ENCODE data around the gene AMIGO3.
"Not testable (repeated sequence)": the region's sequence is repeated elsewhere in the genome, so short reads cannot be mapped to it uniquely, and the experiment has no call there.

The AMIGO3 gene

DNA sequence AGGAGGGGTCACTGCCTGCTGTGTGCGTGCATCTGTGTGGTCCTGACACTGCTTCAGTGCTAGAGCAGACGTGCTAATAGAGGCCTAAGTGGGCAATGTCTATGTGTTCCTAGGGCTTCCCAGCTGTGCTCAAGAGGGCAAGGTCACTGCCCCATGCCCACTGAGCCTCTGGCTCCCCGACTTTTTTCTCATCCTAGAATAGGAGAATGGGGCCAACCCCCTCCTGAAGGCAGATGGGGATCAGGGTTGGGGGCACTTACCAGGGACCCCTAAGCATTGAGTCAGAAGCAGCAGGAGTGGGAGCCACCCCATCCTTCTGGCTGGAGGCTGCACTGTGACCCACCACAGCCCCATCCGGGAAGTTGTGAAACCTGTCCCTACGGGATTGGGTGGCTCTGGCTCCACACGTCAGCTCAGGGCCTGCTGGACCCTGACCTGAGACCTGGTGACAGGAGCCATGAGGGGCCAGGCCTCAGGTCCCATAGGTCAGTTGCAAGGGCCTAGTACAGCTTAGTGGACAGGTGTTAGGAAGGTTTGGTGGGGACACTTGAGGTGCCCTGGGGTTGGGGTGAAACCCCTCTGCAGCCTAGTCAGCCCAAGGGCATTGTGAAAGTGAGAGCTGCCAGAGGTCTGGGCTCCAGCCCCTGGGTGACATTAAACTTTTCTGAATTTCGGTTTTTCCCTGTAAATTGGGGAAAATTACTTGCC is 31.0 kb downstream of the AMIGO3 start:
- DNase-seq (ENCODE audit: low read depth in 3 of 3) = not testable (repeated sequence)

DNA sequence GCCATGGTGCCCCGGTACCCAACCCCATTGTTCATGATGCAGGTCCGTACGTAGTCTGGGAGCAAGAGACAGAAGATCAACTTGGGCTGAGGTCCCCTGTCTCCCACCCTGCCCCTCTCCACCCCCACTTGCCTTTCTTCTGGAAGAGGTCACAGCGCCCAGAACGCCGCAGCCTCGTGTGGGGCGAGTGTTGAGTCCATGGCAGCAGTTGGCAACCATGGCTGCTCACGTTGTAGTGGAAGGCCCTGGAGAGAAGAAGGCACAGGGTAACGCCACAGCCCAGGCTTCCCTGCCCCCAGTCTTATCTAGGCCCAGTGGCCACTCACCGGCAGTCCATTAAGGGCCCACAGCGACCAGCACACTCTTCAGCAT is 32.1 kb downstream of the AMIGO3 start:
- DNase-seq (ENCODE audit: low read depth in 3 of 3) = not testable (repeated sequence)

- peak in 1 of 3 donors; percentile 28 for DNase-seq (ENCODE audit: low read depth in 3 of 3)
Measured at GRCh38 chr3:49686769-49687423, 32.6 kb downstream of the AMIGO3 start.

- peak in 1 of 3 donors; percentile 22 for DNase-seq (ENCODE audit: low read depth in 3 of 3)
Measured at GRCh38 chr3:49686346-49686745, 33.1 kb downstream of the AMIGO3 start.

DNA sequence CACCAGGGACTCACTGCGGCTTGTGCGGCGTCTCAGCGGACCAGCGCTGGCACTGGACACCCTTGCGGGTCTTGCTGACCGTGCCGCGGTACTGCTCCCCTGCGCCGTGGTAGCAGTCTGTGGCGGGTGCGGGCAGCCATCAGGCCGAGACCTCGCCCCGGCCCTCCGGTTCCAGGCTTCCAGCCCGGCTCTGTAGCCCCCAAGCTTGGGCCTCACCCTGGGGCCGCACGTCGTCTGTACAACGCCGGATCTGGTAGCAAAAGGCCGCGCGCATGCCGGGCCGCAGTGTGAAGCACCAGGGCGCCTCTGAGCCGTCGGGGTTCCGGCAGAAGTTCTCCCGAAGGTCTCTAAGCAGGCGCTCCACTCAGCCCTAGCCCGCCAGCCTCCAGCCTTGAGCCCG is 33.6 kb downstream of the AMIGO3 start:
- not testable (repeated sequence) for DNase-seq (ENCODE audit: low read depth in 3 of 3)

DNA sequence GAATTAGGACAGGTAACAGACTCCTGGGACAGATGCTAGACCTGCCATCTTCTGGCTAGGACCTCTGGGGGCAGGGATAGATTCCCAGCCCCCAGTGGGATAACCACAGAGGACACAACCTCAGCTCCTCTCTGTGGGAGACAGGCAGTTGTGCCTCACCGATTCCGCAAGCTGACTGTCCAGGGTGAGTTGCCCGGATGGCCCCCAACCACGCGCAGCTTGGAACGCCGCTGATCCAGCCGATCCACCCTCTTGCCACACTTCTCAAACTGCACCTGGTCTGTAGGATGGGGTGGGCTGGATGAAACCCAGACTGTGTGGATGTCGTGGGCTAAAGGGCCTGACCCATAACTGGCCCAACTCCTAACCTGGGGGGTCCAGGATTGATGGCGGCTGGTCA is 34.4 kb downstream of the AMIGO3 start:
- not testable (repeated sequence) for DNase-seq (ENCODE audit: low read depth in 3 of 3)

DNA sequence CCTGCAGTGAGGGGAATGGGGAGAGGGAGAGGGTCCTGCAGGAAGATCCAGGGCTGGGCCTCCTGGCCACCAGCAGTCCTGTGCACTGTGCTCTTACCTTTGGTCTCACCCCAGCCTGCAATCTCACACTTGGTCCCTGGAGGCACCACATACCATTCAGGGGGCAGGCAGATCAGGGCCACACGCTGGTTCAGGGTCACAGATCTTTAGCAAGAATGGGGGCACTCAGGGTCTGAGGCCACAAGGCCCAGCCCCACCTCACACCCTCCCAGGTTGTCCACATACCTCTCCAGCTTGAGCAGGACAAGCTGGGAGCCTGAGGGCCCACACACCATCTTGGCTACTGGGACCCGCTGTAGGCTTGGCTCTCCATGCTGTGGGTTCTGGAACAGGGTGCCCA is 35.0 kb downstream of the AMIGO3 start:
- DNase-seq (ENCODE audit: low read depth in 3 of 3) = not testable (repeated sequence)

DNA sequence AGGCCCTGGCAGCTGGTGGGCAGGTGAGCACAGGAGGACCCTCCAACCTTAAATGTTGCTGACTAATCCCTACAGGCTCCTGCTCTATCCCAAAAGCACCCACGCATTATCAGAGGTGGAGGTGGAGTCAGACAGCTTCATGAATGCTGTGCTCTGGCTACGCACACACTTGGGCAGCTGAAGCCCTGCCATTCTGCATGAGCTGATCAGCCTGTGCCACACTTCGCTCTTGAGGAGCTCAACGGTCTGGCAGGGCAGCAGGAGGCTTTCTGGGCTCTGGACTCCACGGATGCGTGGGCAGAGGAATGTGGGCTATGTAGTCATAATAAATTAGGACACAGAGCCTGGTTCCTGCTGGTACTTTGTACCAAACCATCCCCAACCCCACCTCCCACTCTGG is 36.3 kb downstream of the AMIGO3 start:
- no peak for DNase-seq (ENCODE audit: low read depth in 3 of 3)

DNA sequence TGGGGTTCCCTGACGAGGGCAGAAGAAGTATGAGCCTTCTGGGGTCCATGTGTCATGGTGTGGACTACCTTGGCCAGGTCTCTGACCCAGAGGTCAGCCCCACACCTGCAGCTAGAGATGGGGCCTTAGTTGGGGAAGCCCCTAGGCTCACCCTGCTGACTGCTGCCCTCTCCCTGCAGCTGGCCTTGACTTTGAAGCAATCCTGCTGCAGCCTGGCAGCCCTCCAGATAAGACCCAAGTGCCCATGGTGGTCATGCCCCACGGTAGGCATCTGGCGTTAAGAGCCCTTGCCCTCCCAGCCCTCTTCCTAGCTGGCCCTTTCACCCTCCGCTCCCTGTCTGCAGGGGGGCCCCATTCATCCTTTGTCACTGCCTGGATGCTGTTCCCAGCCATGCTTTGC is 37.9 kb downstream of the AMIGO3 start:
- no peak for DNase-seq (ENCODE audit: low read depth in 3 of 3)

GRCh38 chr3:49681232-49681522 is 38.3 kb downstream of the AMIGO3 start:
- no peak for DNase-seq (ENCODE audit: low read depth in 3 of 3)

DNA sequence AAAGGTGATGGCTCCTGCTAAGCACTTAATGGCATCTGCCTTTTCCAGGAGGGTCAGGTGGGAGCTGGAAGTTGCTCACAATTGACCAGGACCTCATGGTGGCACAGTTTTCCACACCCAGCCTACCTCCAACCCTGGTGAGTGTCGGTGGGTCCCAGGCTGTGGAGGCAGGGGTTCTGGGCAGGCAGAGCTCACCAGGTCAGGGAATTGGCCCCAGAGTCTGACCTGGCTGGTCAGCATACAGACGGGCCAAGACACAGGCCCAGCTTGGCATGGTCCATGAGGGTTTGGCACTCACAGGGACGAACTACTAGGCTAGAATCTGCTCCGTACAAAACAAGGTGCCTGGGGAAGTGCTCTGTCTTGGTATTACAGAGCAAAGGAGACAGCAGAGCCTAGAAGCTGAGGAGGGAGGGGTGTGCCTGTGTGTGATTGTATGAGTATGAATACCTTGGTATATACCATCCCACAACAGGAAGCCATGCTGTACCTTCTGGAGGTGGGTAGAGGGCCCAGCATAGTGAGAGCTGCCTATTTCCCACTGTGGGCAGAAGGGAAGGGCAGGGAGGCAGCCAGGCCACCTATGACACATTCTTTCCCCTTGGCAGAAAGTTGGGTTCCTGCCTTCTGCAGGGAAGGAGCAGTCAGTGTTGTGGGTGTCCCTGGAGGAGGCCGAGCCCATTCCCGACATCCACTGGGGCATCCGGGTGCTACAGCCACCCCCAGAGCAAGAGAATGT is 38.8 kb downstream of the AMIGO3 start:
- no peak for DNase-seq (ENCODE audit: low read depth in 3 of 3)

GRCh38 chr3:49675912-49676311 is 43.6 kb downstream of the AMIGO3 start:
- DNase-seq (ENCODE audit: low read depth in 3 of 3) = no peak

GRCh38 chr3:49674497-49674983 is 44.9 kb downstream of the AMIGO3 start:
- DNase-seq (ENCODE audit: low read depth in 3 of 3) = no peak

DNA sequence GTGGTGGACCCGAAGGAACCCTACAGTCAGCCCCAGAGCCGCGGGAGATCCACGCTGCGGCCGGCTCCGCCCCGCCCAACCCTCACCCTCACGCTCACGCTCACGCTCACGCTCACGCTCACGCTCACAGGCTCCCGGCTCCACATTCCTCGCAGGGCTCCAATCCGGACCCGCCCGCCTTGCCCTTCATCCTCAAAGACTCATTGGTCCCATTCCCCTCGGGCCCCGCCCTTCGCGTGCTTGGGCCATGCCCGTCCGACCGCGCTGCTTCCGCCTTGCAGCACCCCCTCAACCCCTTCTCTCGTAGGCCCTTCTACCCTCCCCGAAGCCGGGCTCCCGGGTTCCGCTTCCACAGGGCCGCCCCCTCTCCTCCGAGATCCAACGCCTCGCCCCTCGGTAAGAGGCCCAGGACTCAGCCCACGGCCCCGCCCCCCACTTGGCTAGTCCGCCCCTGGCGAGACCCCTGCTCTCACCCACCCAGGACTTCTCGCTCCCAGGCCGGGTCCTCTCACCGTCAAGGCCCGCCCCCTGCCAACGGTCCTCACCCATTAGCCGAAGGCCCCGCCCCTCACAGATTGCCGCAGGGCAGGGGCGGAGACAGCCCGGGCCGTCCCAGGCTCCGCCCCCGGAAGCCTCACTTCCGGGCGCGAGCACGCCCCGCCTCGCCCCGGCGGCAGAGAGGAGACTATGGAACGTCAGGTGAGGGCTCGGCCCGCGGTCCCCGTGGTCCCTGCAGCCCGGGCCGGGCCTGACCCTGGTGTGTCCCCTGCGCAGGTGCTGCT is 45.6 kb downstream of the AMIGO3 start, which contains the start of gene APEH:
Gene APEH, plus strand, starts transcription at position 637 of the 782 bp plus-strand sequence. Its CDS starts 51 bp downstream, at position 688.
- DNase-seq (ENCODE audit: low read depth in 3 of 3) = peak; percentile 94 to 99 (median 98)

DNA sequence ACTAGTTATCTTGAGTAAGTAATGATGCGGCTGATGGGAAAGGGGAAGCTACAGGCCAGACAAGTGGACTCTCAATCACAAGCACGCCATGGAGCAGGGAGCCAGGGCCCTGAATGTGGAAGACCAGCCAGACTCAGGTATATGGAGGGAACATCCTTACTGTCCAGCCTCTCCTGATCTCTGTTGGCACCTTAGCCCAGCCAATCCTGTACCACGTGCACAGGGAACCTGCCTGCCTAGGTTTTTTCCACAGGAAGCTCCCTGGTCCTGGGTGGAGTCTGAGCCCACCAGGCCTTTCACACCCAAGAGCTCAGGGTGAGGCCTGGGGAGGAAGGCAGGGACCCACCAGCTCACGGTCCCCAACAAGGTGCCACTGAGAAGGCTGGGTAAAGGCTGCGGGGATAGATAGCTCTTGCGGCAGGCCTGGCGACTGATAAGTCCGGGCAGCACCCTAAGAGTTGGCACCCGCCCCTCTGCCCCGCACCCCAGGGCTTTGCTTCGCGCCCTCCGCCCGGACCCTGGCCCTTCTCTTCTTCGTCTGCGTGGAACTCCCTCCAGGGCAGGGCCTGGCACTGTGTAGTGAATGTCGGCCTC is 46.3 kb downstream of the AMIGO3 start:
- DNase-seq (ENCODE audit: low read depth in 3 of 3) = peak in 1 of 3 donors; percentile 20

GRCh38 chr3:49671291-49672288 is 47.9 kb downstream of the AMIGO3 start:
- DNase-seq (ENCODE audit: low read depth in 3 of 3) = peak; percentile 45 to 67 (median 55)

DNA sequence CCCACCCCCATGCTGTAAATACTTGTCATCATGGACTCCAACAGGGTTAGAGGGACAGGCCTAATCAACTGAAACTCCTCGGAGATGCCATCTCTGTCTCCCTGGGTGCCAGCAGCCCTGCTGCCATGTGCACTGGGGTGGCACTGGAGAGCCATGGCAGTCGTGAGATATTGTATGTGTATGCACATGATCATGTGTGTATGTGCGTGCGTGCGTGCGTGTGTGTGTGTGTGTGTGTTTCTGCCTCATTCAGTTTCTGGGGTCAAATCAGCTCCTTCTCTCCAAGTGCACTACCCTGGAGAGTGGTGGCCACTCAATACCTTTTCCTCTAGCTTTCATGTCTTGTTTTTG is 48.6 kb downstream of the AMIGO3 start:
- no peak for DNase-seq (ENCODE audit: low read depth in 3 of 3)

DNA sequence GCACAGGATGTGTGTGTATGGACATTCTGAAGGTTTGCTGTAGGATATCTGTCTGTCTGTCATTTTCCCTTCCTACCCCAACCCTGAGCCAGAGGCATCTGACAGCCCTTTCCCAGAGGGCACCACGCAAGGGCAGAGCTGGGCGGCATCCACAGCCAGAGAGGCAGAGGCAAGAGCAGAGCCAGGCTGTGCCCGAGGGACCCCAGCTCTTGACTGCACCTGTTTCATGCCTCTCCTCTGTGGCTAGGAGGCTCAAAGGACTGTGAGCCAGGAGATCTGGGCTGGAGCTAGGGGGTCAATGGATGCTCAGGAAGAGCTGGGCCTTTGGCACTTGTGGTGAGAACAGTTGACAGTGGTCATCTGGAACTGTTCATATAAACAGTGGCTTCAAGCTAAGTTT is 50.1 kb downstream of the AMIGO3 start:
- DNase-seq (ENCODE audit: low read depth in 3 of 3) = no peak

- no peak for DNase-seq (ENCODE audit: low read depth in 3 of 3)
Measured at GRCh38 chr3:49668861-49669260, 50.6 kb downstream of the AMIGO3 start.

GRCh38 chr3:49668414-49668797 is 51.1 kb downstream of the AMIGO3 start:
- DNase-seq (ENCODE audit: low read depth in 3 of 3) = no peak
